ENCODE data around the gene KAZN.

Gene KAZN

GRCh38 chr1:14616632-14617396 lies 18.3 kb downstream of the KAZN start:
- TF ChIP-seq TRIM28 (IDR thresholded peaks at IDR 0.05; ENCODE audit: borderline replicate concordance, low read length) = 0 out of 2 replicates have a peak, but pooled peaks have one; percentile 42
- no peak for TF ChIP-seq ZBTB44 (tag by site-specific recombination; IDR thresholded peaks at IDR 0.05)
- no peak for TF ChIP-seq SCRT2 (tag by site-specific recombination; IDR thresholded peaks at IDR 0.05)
- TF ChIP-seq MYNN (tag by site-specific recombination; IDR thresholded peaks at IDR 0.05; ENCODE audit: borderline replicate concordance) = no peak
- TF ChIP-seq ZNF513 (tag by site-specific recombination; IDR thresholded peaks at IDR 0.05) = no peak
- TF ChIP-seq CTCF (tag by site-specific recombination; IDR thresholded peaks at IDR 0.05) = no peak
- no peak for TF ChIP-seq ZNF18 (tag by site-specific recombination; IDR thresholded peaks at IDR 0.05)
- TF ChIP-seq ZNF626 (tag by site-specific recombination; IDR thresholded peaks at IDR 0.05) = no peak

GRCh38 chr1:14617791-14618190 lies 19.3 kb downstream of the KAZN start:
- ChIA-PET CTCF (interaction anchor here (1.1 kb wide), 1 partner anchor 114 kb away, joined by 4 read pairs; no protein-coding TSS in a partner anchor), POLR2A (no interaction called here)
- Histone ChIP-seq H3K4me3 (ENCODE audit: low read depth, low read length) (no peak overlapping the region), H3K4me1 (ENCODE audit: control insufficient read depth, insufficient read depth, low read length) (no peaks in the 10 kb centered on the region), H3K27ac (ENCODE audit: extremely low read depth, low read depth, low read length) (no peak overlapping the region), H3K36me3 (ENCODE audit: control insufficient read depth in 2 of 2, insufficient read depth in 1 of 2, low read length in 2 of 2) (no peaks in the 10 kb centered on the region), H3K9me3 (ENCODE audit: control insufficient read depth, insufficient read depth, low read depth, low read length) (no peaks in the 10 kb centered on the region)
- TF ChIP-seq ZNF510 (tag by site-specific recombination; IDR thresholded peaks at IDR 0.05; ENCODE audit: insufficient replicate concordance) = no peak
- no peak for TF ChIP-seq KLF10 (tag by site-specific recombination; IDR thresholded peaks at IDR 0.05)
- TF ChIP-seq ZBTB1 (tag by site-specific recombination; IDR thresholded peaks at IDR 0.05) = no peak
- no peak for TF ChIP-seq ZNF221 (tag by site-specific recombination; IDR thresholded peaks at IDR 0.05; ENCODE audit: borderline replicate concordance)
- no peak for TF ChIP-seq ZBTB17 (tag by site-specific recombination; IDR thresholded peaks at IDR 0.05)
- TF ChIP-seq ZNF692 (tag by site-specific recombination; IDR thresholded peaks at IDR 0.05) = no peak
- TF ChIP-seq IKZF3 (tag by site-specific recombination; IDR thresholded peaks at IDR 0.05) = no peak
- no peak for TF ChIP-seq ELK4 (IDR thresholded peaks at IDR 0.05; ENCODE audit: borderline replicate concordance, low read depth, low read length)
- TF ChIP-seq ZNF658 (tag by site-specific recombination; IDR thresholded peaks at IDR 0.05) = no peak
- TF ChIP-seq ZNF121 (tag by site-specific recombination; IDR thresholded peaks at IDR 0.05) = no peak
- no peak for TF ChIP-seq ZNF776 (tag by site-specific recombination; IDR thresholded peaks at IDR 0.05; ENCODE audit: borderline replicate concordance)
- no peak for TF ChIP-seq PATZ1 (tag by site-specific recombination; IDR thresholded peaks at IDR 0.05)
- TF ChIP-seq ZNF585B (tag by site-specific recombination; IDR thresholded peaks at IDR 0.05) = no peak

More at GRCh38 chr1:14616632-14617396, 18.3 kb downstream of the KAZN start:
- no peaks in the 10 kb centered on the region for H3K36me3 ChIP-seq (ENCODE audit: control insufficient read depth in 2 of 2, insufficient read depth in 1 of 2, low read length in 2 of 2)
- no peaks in the 10 kb centered on the region for H3K4me1 ChIP-seq (ENCODE audit: control insufficient read depth, insufficient read depth, low read length)
- no peak overlapping the region for H3K27ac ChIP-seq (ENCODE audit: extremely low read depth, low read depth, low read length)
- POLR2A ChIA-PET = no interaction called here
- CTCF ChIA-PET = interaction anchor here (0.6 to 1.1 kb wide), 3 partner anchors 8 to 227 kb away, joined by 3 to 4 read pairs (median 4); no protein-coding TSS in a partner anchor
- H3K9me3 ChIP-seq (ENCODE audit: control insufficient read depth, insufficient read depth, low read depth, low read length) = no peaks in the 10 kb centered on the region
- H3K4me3 ChIP-seq (ENCODE audit: low read depth, low read length) = no peak overlapping the region

All from HEK293 (cell line).